Activated CD4-positive, alpha-beta T cell treated with anti-CD3 and anti-CD28 coated beads, Interleukin-2, amount 10 ng/mL, durations not matched to agents 7 days and 5 days (primary cell): ENCODE results near the gene FBXW7. TPM values are rescaled to one million over a fixed set of nuclear protein-coding genes. Genes with fewer than 3 reads are reported as not detected.
A peak's percentile ranks its signal among the peaks of the same experiment; 100 is the strongest.

Experiments used
- CTCF ChIA-PET: fragments of 350-600 bp; sonication (Branson Sonifier 250); formaldehyde crosslinking; loops from one replicate; lab custom pipeline; 2021; ENCODE audit warnings: antibody characterized with exemption; lab: Charles Lee
- POLR2A ChIA-PET: fragments of 350-600 bp; sonication (Branson Sonifier 250); formaldehyde crosslinking; loops from one replicate; lab custom pipeline; 2021; ENCODE audit warnings: antibody characterized with exemption; lab: Charles Lee
- DNase-seq: peaks from one replicate; pipeline ENCODE4 v3.0.0-alpha.2; 2020
- H3K27ac Mint-ChIP-seq: one replicate; pipeline ENCODE4 v1.8.0; 2021; ENCODE audit warnings: mild to moderate bottlenecking, moderate library complexity, mixed read lengths
- H3K27me3 Mint-ChIP-seq: one replicate; pipeline ENCODE4 v1.8.0; 2021; ENCODE audit warnings: mixed read lengths
- H3K36me3 Mint-ChIP-seq: one replicate; pipeline ENCODE4 v1.8.0; 2021; ENCODE audit warnings: low read depth, mixed read lengths
- H3K4me1 Mint-ChIP-seq: one replicate; pipeline ENCODE4 v1.8.0; 2021; ENCODE audit warnings: mixed read lengths
- H3K4me3 Mint-ChIP-seq: one replicate; pipeline ENCODE4 v1.8.0; 2021; ENCODE audit warnings: mild to moderate bottlenecking, moderate library complexity, mixed read lengths
- H3K9me3 Mint-ChIP-seq: one replicate; pipeline ENCODE4 v1.8.0; 2021; ENCODE audit warnings: mixed read lengths
- total RNA-seq, 2 experiments: library from RNA; stranded (reverse); gene quantifications; one replicate each; pipeline ENCODE4 v1.2.3, GENCODE V29; 2021

Gene FBXW7
- total RNA-seq, 2 experiments from 2014 or later: 49.4 to 52.2 TPM

DNA sequence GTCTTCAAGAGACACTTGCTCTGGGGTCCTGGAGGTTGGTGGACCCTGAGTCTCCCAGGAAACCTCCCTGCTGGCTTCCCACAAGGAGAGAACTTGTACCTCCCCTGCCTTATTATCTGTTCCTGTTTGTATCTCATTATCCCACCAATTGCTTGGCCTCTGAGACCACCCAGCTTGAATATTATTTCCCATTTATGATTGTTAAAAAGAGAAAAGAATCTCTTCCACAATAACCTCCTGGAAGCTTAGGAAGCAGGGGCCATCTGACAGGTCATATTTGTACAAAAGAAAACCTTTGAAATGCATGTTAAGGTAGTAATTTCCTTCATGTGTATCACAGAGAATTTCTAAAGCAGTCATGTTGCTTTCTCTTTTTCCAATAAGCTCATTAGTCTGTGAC lies 239.5 kb downstream of the FBXW7 start:
- POLR2A ChIA-PET: no interaction called here
- H3K9me3 Mint-ChIP-seq: no peaks in the 10 kb centered on the region
- CTCF ChIA-PET: no interaction called here

GRCh38 chr4:152294765-152295164 lies 241.1 kb downstream of the FBXW7 start:
- Mint-ChIP-seq H3K4me1 (no peaks in the 10 kb centered on the region), H3K36me3 (no peaks in the 10 kb centered on the region), H3K4me3 (no peak overlapping the region), H3K9me3 (no peaks in the 10 kb centered on the region), H3K27ac (no peak overlapping the region), H3K27me3 (peaks cover 2% of the 10 kb centered on the region)
- ChIA-PET POLR2A (no interaction called here), CTCF (no interaction called here)
- DNase-seq: no peak

More for the DNA sequence above, 239.5 kb downstream of the FBXW7 start:
- Mint-ChIP-seq H3K4me1 (no peaks in the 10 kb centered on the region), H3K27me3 (peaks cover 2% of the 10 kb centered on the region), H3K27ac (no peak overlapping the region), H3K36me3 (no peaks in the 10 kb centered on the region), H3K4me3 (no peak overlapping the region)
- DNase-seq: no peak

DNA sequence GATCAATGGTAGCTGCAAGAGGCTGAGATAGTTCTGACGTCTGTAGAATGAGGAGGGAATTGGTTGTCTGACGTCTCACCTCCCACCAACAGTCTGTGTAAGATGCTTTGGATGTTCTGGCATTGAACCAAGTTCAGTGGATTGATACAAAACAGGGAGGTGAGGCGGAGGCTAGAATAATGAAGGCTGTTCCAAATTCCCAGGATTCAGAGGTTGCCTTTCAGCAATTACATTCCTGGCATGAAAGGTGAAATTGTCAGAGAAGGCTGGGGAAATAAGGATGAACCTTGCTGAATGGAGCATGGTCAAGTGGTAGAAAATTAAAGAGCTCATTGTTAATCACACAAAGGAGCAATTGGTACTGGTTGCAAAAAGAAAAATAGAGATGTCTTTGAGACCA lies 241.6 kb downstream of the FBXW7 start:
- no peaks in the 10 kb centered on the region for H3K4me1 Mint-ChIP-seq
- DNase-seq: no peak
- no peaks in the 10 kb centered on the region for H3K9me3 Mint-ChIP-seq
- H3K27me3 Mint-ChIP-seq: peaks cover 2% of the 10 kb centered on the region
- no peak overlapping the region for H3K27ac Mint-ChIP-seq
- no peaks in the 10 kb centered on the region for H3K36me3 Mint-ChIP-seq
- no peak overlapping the region for H3K4me3 Mint-ChIP-seq
- ChIA-PET POLR2A (no interaction called here), CTCF (no interaction called here)

DNA sequence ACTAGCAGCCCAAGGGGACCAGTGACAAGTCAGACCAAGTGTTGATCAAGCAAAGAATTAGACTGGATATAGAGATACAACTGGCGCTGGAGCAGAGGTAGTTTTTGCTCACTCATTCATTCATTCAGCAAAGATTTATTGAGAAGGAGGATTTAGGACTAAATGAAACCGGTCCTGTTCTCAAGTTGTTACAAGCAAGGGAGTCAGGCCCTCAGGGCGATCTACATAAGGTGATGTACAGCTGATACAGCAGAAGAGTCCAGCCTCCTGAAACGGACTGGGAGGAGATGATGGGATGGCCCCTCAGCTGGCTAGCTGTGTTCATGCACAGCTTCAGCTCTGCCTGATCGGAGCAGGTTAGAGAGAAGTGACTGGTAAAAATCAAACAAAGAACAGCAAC lies 242.4 kb downstream of the FBXW7 start:
- H3K36me3 Mint-ChIP-seq: no peaks in the 10 kb centered on the region
- no peak overlapping the region for H3K27ac Mint-ChIP-seq
- H3K4me3 Mint-ChIP-seq: no peak overlapping the region
- no peak for DNase-seq
- H3K9me3 Mint-ChIP-seq: no peaks in the 10 kb centered on the region
- ChIA-PET CTCF (interaction anchor here (0.9 kb wide), 1 partner anchor 9 kb away, joined by 5 read pairs; no protein-coding TSS in a partner anchor), POLR2A (no interaction called here)
- H3K4me1 Mint-ChIP-seq: no peaks in the 10 kb centered on the region
- H3K27me3 Mint-ChIP-seq: no peaks in the 10 kb centered on the region

DNA sequence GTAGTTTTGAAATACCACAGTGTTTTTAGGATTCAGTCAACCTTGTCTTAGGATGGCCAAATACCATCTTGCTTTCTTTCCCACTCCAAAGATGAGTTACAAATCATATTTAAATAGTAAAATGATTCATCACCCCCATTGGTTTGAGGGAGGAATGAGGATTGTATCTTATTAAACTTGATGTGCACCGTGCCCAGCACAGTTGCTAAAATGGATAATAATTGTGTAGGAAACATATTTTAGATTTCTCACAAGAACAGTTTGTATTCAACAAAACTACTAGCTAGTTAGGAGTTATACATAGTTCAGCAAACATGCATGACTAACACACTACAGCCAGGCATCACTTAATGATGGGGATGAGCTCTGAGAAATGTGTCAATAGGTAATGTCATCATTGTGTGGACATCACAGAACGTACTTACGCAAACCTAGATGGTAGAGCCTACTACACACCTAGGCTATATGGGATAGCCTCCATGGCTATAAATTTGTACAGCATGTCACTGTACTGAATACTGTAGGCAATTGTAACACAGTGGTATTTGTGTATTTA lies 245.4 kb downstream of the FBXW7 start:
- Mint-ChIP-seq H3K9me3 (no peaks in the 10 kb centered on the region), H3K27ac (no peak overlapping the region), H3K4me1 (no peaks in the 10 kb centered on the region), H3K4me3 (no peak overlapping the region), H3K27me3 (no peaks in the 10 kb centered on the region), H3K36me3 (no peaks in the 10 kb centered on the region)
- ChIA-PET POLR2A (no interaction called here), CTCF (interaction anchor here (0.9 kb wide), 1 partner anchor 16 kb away, joined by 3 read pairs; no protein-coding TSS in a partner anchor)
- DNase-seq: no peak

- Mint-ChIP-seq H3K27ac (no peak overlapping the region), H3K36me3 (no peaks in the 10 kb centered on the region), H3K4me1 (no peaks in the 10 kb centered on the region), H3K27me3 (no peaks in the 10 kb centered on the region), H3K9me3 (no peaks in the 10 kb centered on the region), H3K4me3 (no peak overlapping the region)
- DNase-seq: no peak
- CTCF ChIA-PET: interaction anchor here (0.9 kb wide), 1 partner anchor 26 kb away, joined by 3 read pairs; no protein-coding TSS in a partner anchor
- POLR2A ChIA-PET: no interaction called here
These were observed 246.0 kb downstream of the FBXW7 start for GRCh38 chr4:152289941-152290340.

DNA sequence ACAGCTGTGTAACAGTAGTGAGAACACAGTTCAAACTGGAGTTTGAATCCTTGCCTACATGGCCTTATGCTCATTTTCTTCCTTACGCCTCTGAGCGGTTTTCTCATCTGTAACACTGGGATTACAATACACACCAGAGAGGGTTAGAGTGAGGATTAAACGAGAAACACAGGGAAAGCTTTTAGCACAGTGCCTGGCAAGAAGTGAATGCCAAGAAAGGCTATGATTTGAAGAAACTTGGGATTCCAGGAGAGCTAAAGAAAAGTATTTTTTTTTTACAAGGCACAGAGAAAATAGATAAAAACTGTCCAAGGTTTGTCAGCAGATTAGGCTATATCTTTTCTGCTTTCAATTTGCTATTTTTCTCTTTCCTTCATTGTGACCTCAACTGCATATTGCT lies 246.4 kb downstream of the FBXW7 start:
- CTCF ChIA-PET: interaction anchor here (0.9 kb wide), 1 partner anchor 25 kb away, joined by 3 read pairs; no protein-coding TSS in a partner anchor
- Mint-ChIP-seq H3K27me3 (no peaks in the 10 kb centered on the region), H3K4me1 (no peaks in the 10 kb centered on the region), H3K36me3 (peaks cover under 1% of the 10 kb centered on the region), H3K4me3 (no peak overlapping the region), H3K9me3 (no peaks in the 10 kb centered on the region), H3K27ac (no peak overlapping the region)
- no peak for DNase-seq
- POLR2A ChIA-PET: interaction anchor here (0.7 kb wide), 1 partner anchor 662 kb away, joined by 5 read pairs; no protein-coding TSS in a partner anchor

DNA sequence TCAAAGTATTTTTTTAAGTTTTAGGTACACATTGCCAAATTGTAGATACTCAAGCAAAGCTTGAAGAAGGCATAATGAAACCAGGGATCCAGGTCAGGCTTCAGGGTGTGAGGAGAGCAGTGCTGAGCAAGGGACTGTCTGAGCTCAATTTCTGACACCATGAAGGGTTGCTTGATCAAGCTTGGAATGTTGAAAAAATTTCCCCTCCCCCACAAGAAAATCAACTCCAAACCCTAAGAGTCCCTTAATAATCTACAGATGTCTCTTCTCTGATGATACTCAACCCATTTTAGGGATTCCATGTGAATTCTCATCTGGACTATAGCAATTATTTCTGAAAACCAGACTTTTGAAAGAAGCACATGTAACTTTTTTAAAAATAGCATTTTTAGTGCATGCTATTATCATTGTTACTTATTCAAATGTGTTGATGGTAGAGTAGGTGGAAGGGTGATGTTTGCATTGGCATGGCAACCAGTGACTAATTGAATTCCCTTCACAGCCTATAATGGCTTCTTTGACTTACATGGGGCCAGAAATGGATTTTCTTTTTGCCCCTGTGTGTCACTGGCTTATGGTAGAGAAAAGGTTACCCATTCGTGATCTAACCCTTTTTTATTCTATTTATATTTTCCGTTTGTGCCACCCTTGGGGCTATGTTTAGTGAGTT lies 252.0 kb downstream of the FBXW7 start:
- CTCF ChIA-PET: interaction anchor here (1.2 to 1.4 kb wide), 2 partner anchors 9 to 124 kb away, joined by 3 to 5 read pairs; no protein-coding TSS in a partner anchor
- peaks cover 2% of the 10 kb centered on the region for H3K9me3 Mint-ChIP-seq
- H3K4me3 Mint-ChIP-seq: no peak overlapping the region
- POLR2A ChIA-PET: no interaction called here
- peaks cover 16% of the 10 kb centered on the region for H3K4me1 Mint-ChIP-seq
- H3K36me3 Mint-ChIP-seq: peaks cover 3% of the 10 kb centered on the region
- H3K27ac Mint-ChIP-seq: no peak overlapping the region
- DNase-seq: no peak
- no peaks in the 10 kb centered on the region for H3K27me3 Mint-ChIP-seq

- ChIA-PET CTCF (interaction anchor here (1.2 to 1.7 kb wide), 2 partner anchors 19 to 20 kb away, joined by 3 to 4 read pairs; no protein-coding TSS in a partner anchor), POLR2A (no interaction called here)
- peaks cover 2% of the 10 kb centered on the region for H3K9me3 Mint-ChIP-seq
These were observed 254.1 kb downstream of the FBXW7 start for GRCh38 chr4:152281822-152282221.

GRCh38 chr4:152281211-152281610 lies 254.7 kb downstream of the FBXW7 start:
- H3K27me3 Mint-ChIP-seq: no peaks in the 10 kb centered on the region
- DNase-seq: no peak
- CTCF ChIA-PET: interaction anchor here (0.6 to 1.7 kb wide), 4 partner anchors 11 to 35 kb away, joined by 3 to 4 read pairs (median 4); no protein-coding TSS in a partner anchor
- H3K36me3 Mint-ChIP-seq: peaks cover 3% of the 10 kb centered on the region
- no peak overlapping the region for H3K4me3 Mint-ChIP-seq
- peak overlapping the region; percentile 85 for H3K27ac Mint-ChIP-seq
- H3K4me1 Mint-ChIP-seq: peaks cover 16% of the 10 kb centered on the region
- POLR2A ChIA-PET: no interaction called here
- H3K9me3 Mint-ChIP-seq: peaks cover 2% of the 10 kb centered on the region

More at GRCh38 chr4:152281822-152282221, 254.1 kb downstream of the FBXW7 start:
- Mint-ChIP-seq H3K27me3 (no peaks in the 10 kb centered on the region), H3K27ac (peak overlapping the region; percentile 85), H3K4me3 (no peak overlapping the region), H3K4me1 (peaks cover 16% of the 10 kb centered on the region), H3K36me3 (peaks cover 3% of the 10 kb centered on the region)
- no peak for DNase-seq

- CTCF ChIA-PET: interaction anchor here (0.6 to 1.3 kb wide), 3 partner anchors 9 to 616 kb away, joined by 3 to 7 read pairs (median 3); no protein-coding TSS in a partner anchor
- Mint-ChIP-seq H3K27ac (no peak overlapping the region), H3K36me3 (no peaks in the 10 kb centered on the region), H3K4me3 (no peak overlapping the region), H3K9me3 (peaks cover 2% of the 10 kb centered on the region), H3K27me3 (no peaks in the 10 kb centered on the region), H3K4me1 (peaks cover 16% of the 10 kb centered on the region)
- POLR2A ChIA-PET: no interaction called here
- DNase-seq: no peak
These were observed 256.7 kb downstream of the FBXW7 start for GRCh38 chr4:152279234-152279566.

GRCh38 chr4:152278505-152279233 lies 257.2 kb downstream of the FBXW7 start:
- H3K27me3 Mint-ChIP-seq: no peaks in the 10 kb centered on the region
- H3K36me3 Mint-ChIP-seq: no peaks in the 10 kb centered on the region
- no peak overlapping the region for H3K27ac Mint-ChIP-seq
- DNase-seq: no peak
- H3K9me3 Mint-ChIP-seq: peaks cover 2% of the 10 kb centered on the region
- ChIA-PET CTCF (interaction anchor here (0.8 to 1.7 kb wide), 4 partner anchors 9 to 58 kb away, joined by 3 to 4 read pairs (median 4); no protein-coding TSS in a partner anchor), POLR2A (no interaction called here)
- H3K4me1 Mint-ChIP-seq: peaks cover 16% of the 10 kb centered on the region
- no peak overlapping the region for H3K4me3 Mint-ChIP-seq

GRCh38 chr4:152278172-152278504 lies 257.8 kb downstream of the FBXW7 start:
- H3K4me1 Mint-ChIP-seq: peaks cover 16% of the 10 kb centered on the region
- H3K27ac Mint-ChIP-seq: no peak overlapping the region
- POLR2A ChIA-PET: no interaction called here
- H3K36me3 Mint-ChIP-seq: no peaks in the 10 kb centered on the region
- no peak for DNase-seq
- H3K4me3 Mint-ChIP-seq: no peak overlapping the region
- H3K27me3 Mint-ChIP-seq: no peaks in the 10 kb centered on the region
- CTCF ChIA-PET: interaction anchor here (0.8 to 1.7 kb wide), 3 partner anchors 9 to 57 kb away, joined by 3 to 4 read pairs (median 4); no protein-coding TSS in a partner anchor
- peaks cover 2% of the 10 kb centered on the region for H3K9me3 Mint-ChIP-seq
